Keratinocyte (primary cell): ENCODE data around the gene NDOR1. TPM values are rescaled to one million over a fixed set of nuclear protein-coding genes. Genes with fewer than 3 reads are reported as not detected.

Experiments used
- DNase-seq: peaks from one replicate; pipeline ENCODE4 v3.0.0-alpha.2; 2011; ENCODE audit warnings: low read depth, missing footprints, low spot score
- FAIRE-seq: peaks from 2 replicates; lab custom pipeline; 2011; peaks lifted over from hg19 to GRCh38; lab: Jason Lieb, UNC
- H2AFZ ChIP-seq: 2 replicates; pipeline ENCODE4 v1.6.0; 2012; ENCODE audit warnings: low read length, control low read depth, inconsistent platforms; ENCODE audit not compliant: control insufficient read depth
- H3K27ac ChIP-seq: 2 replicates; pipeline ENCODE4 v1.5.1; 2011; ENCODE audit warnings: low read length; ENCODE audit not compliant: control insufficient read depth, insufficient read depth
- H3K27me3 ChIP-seq: 3 replicates; pipeline ENCODE4 v1.6.0; 2011; ENCODE audit warnings: low read length; ENCODE audit not compliant: control insufficient read depth, insufficient read depth; ENCODE audit errors: extremely low read depth
- H3K36me3 ChIP-seq, 2 experiments: 2 replicates in 1 of 2; 3 replicates in 1 of 2; pipeline ENCODE4 v1.5.1; 2011; ENCODE audit warnings: low read length in 2 of 2, mild to moderate bottlenecking in 1 of 2; ENCODE audit not compliant: control insufficient read depth in 2 of 2, insufficient read depth in 2 of 2; ENCODE audit errors: extremely low read depth in 1 of 2
- H3K4me1 ChIP-seq: 3 replicates; pipeline ENCODE4 v1.5.1; 2011; ENCODE audit warnings: low read length; ENCODE audit not compliant: control insufficient read depth, insufficient read depth; ENCODE audit errors: extremely low read depth
- H3K4me2 ChIP-seq: 3 replicates; pipeline ENCODE4 v1.6.0; 2011; ENCODE audit warnings: low read depth, low read length; ENCODE audit not compliant: control insufficient read depth, insufficient read depth; ENCODE audit errors: extremely low read depth
- H3K4me3 ChIP-seq, 3 experiments: fragments of 200-600 bp in 1 of 3; sonication (generic) in 1 of 3; 2 replicates in 2 of 3; 3 replicates in 1 of 3; pipeline ENCODE4 v1.5.1; 2011 to 2016; ENCODE audit warnings: low read length in 3 of 3, mild to moderate bottlenecking in 3 of 3, control low read depth in 2 of 3, inconsistent platforms in 1 of 3, low read depth in 1 of 3, mixed read lengths in 1 of 3, mixed run types in 1 of 3, moderate library complexity in 1 of 3; ENCODE audit not compliant: control insufficient read depth in 2 of 3, insufficient read depth in 2 of 3; ENCODE audit errors: extremely low read depth in 1 of 3
- H3K79me2 ChIP-seq: 2 replicates; pipeline ENCODE4 v1.6.0; 2012; ENCODE audit warnings: low read length; ENCODE audit not compliant: control insufficient read depth, insufficient read depth
- H3K9ac ChIP-seq: 3 replicates; pipeline ENCODE4 v1.6.0; 2011; ENCODE audit warnings: low read length; ENCODE audit not compliant: control insufficient read depth, insufficient read depth; ENCODE audit errors: extremely low read depth
- H3K9me1 ChIP-seq: 3 replicates; pipeline ENCODE4 v1.6.0; 2011; ENCODE audit warnings: low read length; ENCODE audit not compliant: control insufficient read depth, insufficient read depth; ENCODE audit errors: extremely low read depth
- H3K9me3 ChIP-seq: 2 replicates; pipeline ENCODE4 v1.5.1; 2012; ENCODE audit warnings: low read depth, low read length; ENCODE audit not compliant: control insufficient read depth
- H4K20me1 ChIP-seq: 3 replicates; pipeline ENCODE4 v1.6.0; 2011; ENCODE audit warnings: low read length; ENCODE audit not compliant: control insufficient read depth, insufficient read depth; ENCODE audit errors: extremely low read depth
- EZH2 ChIP-seq: IDR thresholded peaks from one replicate; pipeline ENCODE4 v1.6.1; 2012; ENCODE audit warnings: inconsistent platforms, mild to moderate bottlenecking, low read length, moderate library complexity
- dilution Hi-C: fragments of 300-500 bp; cut with MboI; formaldehyde crosslinking; loops from one replicate; pipeline ENCODE4 v1.7.0; 2020; ENCODE audit warnings: low sequenced_read_pairs; ENCODE audit not compliant: extremely low pct_ligation_motif_present
- polyA plus RNA-seq, 5 experiments: library from polyadenylated mRNA; depleted of rRNA in 3 of 5; stranded (reverse) in 3 of 5; stranded (forward) in 1 of 5; unstranded in 1 of 5; fragments of >200 nt; gene quantifications; 1 replicate in 1 of 5; 2 replicates in 3 of 5; 3 replicates in 1 of 5; pipeline versions ENCODE4 v1.2.1 to v1.2.3, GENCODE V29; 2011 to 2012; ENCODE audit warnings: missing spikeins in 2 of 5, low read depth in 1 of 5, low replicate concordance in 1 of 5
- TF ChIP-seq, protein P1 (sequence below), 3 experiments: IDR thresholded peaks in 1 of 3; conservative IDR thresholded peaks in 1 of 3; optimal IDR thresholded peaks in 1 of 3; 2 replicates in 2 of 3; 3 replicates in 1 of 3; pipeline versions ENCODE3 to v1.5.1; 2011; ENCODE audit warnings: low read length in 3 of 3, mild to moderate bottlenecking in 3 of 3, moderate library complexity in 2 of 3, control low read depth in 1 of 3, inconsistent platforms in 1 of 3; ENCODE audit not compliant: insufficient read depth in 2 of 3; ENCODE audit errors: extremely low read depth in 1 of 3

Gene NDOR1
- polyA plus RNA-seq, 1 donor (not counting 4 experiments of a cell fraction or from before 2014, with no cell fraction given), result 3.9 TPM

DNA sequence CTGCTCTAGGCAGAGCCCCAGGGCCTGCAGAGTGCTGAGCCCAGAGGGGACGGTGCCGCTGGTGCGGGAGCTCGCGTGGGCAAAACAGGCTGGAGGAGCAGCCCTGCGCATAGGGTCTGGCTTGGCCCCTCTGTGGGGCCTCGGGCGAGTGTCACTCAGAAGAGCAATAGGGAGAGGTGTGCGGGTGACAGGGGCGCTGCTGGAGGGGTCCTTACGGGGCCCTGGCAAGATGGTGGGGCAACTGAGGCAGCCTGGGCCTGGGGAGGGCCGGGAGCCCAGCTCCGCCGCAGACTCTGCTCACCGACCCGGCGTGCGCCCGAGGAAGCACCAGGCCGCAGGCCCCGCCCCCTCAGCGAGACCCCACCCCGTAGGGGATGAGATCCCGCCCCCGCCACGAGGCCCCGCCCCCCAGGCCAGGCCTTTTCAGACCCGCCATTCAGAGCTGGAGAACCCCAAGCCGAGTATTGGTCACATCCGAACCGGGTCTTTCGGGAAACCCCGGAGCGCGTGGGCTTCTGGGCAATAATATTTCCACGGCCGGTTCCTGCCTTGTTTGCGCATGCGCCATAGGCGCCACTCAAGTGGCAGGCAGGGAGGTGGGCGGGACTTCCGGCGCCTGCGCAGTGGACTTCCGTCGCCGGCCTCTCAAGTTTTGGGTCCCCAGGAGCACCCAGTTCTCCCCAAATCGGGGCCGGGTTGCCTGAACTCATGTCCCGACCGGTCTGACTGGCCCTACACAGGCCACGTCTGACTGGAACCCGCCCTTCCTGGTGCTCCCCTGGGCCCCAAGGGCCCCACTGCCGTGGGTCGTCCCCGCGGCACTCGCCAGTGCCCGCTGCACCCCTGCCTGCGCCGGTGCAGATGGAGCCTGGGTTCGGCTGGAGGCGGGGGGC, 17.8 kb downstream of the NDOR1 start:
- Histone ChIP-seq H3K9ac (peak overlapping the region; percentile 80), H3K9me1 (no peaks in the 10 kb centered on the region), H3K4me1 (peaks cover 44% of the 10 kb centered on the region), H3K27ac (peak overlapping the region; percentile 75), H3K4me3 (peak overlapping the region; percentile 64 to 81 (median 71)), H3K36me3 (no peaks in the 10 kb centered on the region), H2AFZ (peak overlapping the region; percentile 75), H3K27me3 (no peaks in the 10 kb centered on the region), H3K9me3 (no peaks in the 10 kb centered on the region), H4K20me1 (no peaks in the 10 kb centered on the region), H3K79me2 (no peaks in the 10 kb centered on the region), H3K4me2 (peak overlapping the region; percentile 91)
- no peak for TF ChIP-seq EZH2
- TF ChIP-seq, protein P1, sequence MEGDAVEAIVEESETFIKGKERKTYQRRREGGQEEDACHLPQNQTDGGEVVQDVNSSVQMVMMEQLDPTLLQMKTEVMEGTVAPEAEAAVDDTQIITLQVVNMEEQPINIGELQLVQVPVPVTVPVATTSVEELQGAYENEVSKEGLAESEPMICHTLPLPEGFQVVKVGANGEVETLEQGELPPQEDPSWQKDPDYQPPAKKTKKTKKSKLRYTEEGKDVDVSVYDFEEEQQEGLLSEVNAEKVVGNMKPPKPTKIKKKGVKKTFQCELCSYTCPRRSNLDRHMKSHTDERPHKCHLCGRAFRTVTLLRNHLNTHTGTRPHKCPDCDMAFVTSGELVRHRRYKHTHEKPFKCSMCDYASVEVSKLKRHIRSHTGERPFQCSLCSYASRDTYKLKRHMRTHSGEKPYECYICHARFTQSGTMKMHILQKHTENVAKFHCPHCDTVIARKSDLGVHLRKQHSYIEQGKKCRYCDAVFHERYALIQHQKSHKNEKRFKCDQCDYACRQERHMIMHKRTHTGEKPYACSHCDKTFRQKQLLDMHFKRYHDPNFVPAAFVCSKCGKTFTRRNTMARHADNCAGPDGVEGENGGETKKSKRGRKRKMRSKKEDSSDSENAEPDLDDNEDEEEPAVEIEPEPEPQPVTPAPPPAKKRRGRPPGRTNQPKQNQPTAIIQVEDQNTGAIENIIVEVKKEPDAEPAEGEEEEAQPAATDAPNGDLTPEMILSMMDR (optimal IDR thresholded peaks at IDR 0.05 in 1 of 3, IDR thresholded peaks at IDR 0.05 in 1 of 3, conservative IDR thresholded peaks at IDR 0.05 in 1 of 3; ENCODE audit: extremely low read depth in 1 of 3, insufficient read depth in 2 of 3, low read length in 3 of 3), result no peak
- dilution Hi-C loops, result no loop called here
- FAIRE-seq (peak; percentile 73), DNase-seq (peak; percentile 95)

DNA sequence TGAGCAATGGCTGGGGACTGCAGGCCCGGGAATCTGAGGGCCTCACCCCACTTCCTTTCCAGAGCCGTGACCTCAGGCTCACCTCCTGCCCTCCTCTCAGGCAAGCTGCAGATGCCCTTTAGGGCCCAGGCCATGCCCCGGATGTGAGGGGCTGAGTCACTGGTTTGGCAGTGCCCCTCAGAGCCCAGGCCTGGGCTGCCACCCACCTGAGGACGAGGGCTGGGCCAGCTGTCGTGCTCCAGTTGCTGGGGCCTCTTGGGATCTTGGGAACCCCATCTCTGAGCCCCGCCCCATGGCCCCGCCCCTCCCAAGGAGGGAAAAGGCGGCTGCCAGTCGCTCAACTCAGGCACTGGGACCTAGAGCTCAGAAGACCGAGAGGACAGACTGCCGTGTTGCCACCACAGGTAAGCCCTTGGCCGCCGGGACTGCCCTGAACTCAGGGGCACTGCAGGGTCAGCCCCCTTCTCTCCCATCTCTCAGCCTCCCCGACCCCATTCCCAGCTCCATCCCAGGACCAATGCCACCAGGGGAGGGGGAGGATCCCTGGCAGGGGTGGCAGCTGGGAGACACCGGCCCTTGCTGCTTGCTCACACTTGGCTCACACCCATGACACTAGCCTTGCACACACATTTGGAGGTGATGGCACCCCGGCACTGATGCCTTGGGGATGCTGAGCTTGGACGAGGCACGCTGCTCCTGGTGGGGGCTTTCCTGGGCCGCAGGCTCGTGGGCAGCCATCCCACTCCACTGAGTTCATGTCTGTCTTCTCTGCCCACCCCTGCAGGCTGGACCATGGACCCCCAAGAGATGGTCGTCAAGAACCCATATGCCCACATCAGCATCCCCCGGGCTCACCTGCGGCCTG, 19.6 kb downstream of the NDOR1 start, which contains the start of gene CYSRT1:
CYSRT1 (plus strand) TSS at position 345 of the 865 bp plus-strand sequence; CDS start at position 793, 448 bp downstream.
- Histone ChIP-seq H3K9me1 (no peaks in the 10 kb centered on the region), H3K27ac (peak within 1 kb of the TSS; percentile 75), H3K79me2 (no peaks in the 10 kb centered on the region), H3K27me3 (peaks cover 3% of the 10 kb centered on the region), H2AFZ (peak within 1 kb of the TSS; percentile 30), H3K4me3 (peak within 1 kb of the TSS; percentile 64 to 81 (median 71)), H3K9ac (peak within 1 kb of the TSS; percentile 80), H4K20me1 (no peaks in the 10 kb centered on the region), H3K4me2 (peak within 1 kb of the TSS; percentile 91), H3K4me1 (peaks cover 40% of the 10 kb centered on the region), H3K36me3 (no peaks in the 10 kb centered on the region), H3K9me3 (no peaks in the 10 kb centered on the region)
- TF ChIP-seq, protein P1 (optimal IDR thresholded peaks at IDR 0.05 in 1 of 3, IDR thresholded peaks at IDR 0.05 in 1 of 3, conservative IDR thresholded peaks at IDR 0.05 in 1 of 3; ENCODE audit: extremely low read depth in 1 of 3, insufficient read depth in 2 of 3, low read length in 3 of 3), result no peak
- TF ChIP-seq EZH2, result no peak
- dilution Hi-C loops, result no loop called here
- no peak for FAIRE-seq
- DNase-seq, result no peak
